Neural crest cell (in vitro differentiated cells): Measurements from ENCODE around the gene ATP1A1. TPM values are rescaled to one million over a fixed set of nuclear protein-coding genes. Genes with fewer than 3 reads are reported as not detected.

ENCODE experiments used
- DNase-seq: peaks from one replicate; pipeline ENCODE4 v3.0.0; 2021; ENCODE audit warnings: low read depth, mixed read lengths, low spot score
- H3K27ac Mint-ChIP-seq: one replicate; pipeline ENCODE4 v1.8.0; 2021; ENCODE audit warnings: mild to moderate bottlenecking, mixed read lengths; ENCODE audit not compliant: unreplicated experiment
- H3K27me3 Mint-ChIP-seq: 2 replicates; pipeline ENCODE4 v1.8.0; 2021; ENCODE audit warnings: low read depth, mild to moderate bottlenecking, mixed read lengths
- H3K36me3 Mint-ChIP-seq: 2 replicates; pipeline ENCODE4 v1.8.0; 2021; ENCODE audit warnings: low read depth, mild to moderate bottlenecking, mixed read lengths
- H3K4me1 Mint-ChIP-seq: 2 replicates; pipeline ENCODE4 v1.8.0; 2021; ENCODE audit warnings: mixed read lengths
- H3K4me3 Mint-ChIP-seq: one replicate; pipeline ENCODE4 v1.8.0; 2021; ENCODE audit warnings: mild to moderate bottlenecking, mixed read lengths
- H3K9me3 Mint-ChIP-seq: 2 replicates; pipeline ENCODE4 v1.8.0; 2021; ENCODE audit warnings: mixed read lengths
- total RNA-seq: library from RNA; stranded (reverse); gene quantifications from 2 replicates; pipeline ENCODE4 v1.2.1, GENCODE V29; 2021
- TF ChIP-seq, protein P1 (sequence below): fragments of 200-600 bp; sonication (generic); conservative IDR thresholded peaks from 2 replicates; pipeline ENCODE4 v1.5.0; 2021; ENCODE audit warnings: antibody characterized with exemption, mild to moderate bottlenecking

Gene ATP1A1
- total RNA-seq, 1 donor from 2014 or later = 176 TPM

DNA sequence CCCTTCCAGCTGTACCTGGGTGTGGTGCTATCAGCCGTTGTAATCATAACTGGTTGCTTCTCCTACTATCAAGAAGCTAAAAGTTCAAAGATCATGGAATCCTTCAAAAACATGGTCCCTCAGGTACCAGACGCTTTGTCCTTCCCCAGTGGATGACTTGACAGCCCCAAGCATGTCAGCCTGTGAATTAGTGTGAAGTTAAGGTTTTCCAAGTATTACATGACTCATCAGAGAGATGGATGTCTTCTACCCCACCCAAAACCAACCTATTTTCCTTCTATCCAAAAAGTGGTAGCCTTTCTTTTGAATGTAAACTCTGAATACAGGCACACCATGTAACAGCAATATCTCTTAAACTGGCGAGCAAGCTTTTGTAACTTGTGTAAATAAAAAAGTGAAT, 15.1 kb downstream of the ATP1A1 start:
- Mint-ChIP-seq H3K4me1 (no peaks in the 10 kb centered on the region), H3K27me3 (no peaks in the 10 kb centered on the region), H3K27ac (no peak overlapping the region), H3K9me3 (no peaks in the 10 kb centered on the region), H3K4me3 (no peak overlapping the region), H3K36me3 (peaks cover 44% of the 10 kb centered on the region)
- TF ChIP-seq, protein P1, sequence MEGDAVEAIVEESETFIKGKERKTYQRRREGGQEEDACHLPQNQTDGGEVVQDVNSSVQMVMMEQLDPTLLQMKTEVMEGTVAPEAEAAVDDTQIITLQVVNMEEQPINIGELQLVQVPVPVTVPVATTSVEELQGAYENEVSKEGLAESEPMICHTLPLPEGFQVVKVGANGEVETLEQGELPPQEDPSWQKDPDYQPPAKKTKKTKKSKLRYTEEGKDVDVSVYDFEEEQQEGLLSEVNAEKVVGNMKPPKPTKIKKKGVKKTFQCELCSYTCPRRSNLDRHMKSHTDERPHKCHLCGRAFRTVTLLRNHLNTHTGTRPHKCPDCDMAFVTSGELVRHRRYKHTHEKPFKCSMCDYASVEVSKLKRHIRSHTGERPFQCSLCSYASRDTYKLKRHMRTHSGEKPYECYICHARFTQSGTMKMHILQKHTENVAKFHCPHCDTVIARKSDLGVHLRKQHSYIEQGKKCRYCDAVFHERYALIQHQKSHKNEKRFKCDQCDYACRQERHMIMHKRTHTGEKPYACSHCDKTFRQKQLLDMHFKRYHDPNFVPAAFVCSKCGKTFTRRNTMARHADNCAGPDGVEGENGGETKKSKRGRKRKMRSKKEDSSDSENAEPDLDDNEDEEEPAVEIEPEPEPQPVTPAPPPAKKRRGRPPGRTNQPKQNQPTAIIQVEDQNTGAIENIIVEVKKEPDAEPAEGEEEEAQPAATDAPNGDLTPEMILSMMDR = no peak
- DNase-seq = no peak

DNA sequence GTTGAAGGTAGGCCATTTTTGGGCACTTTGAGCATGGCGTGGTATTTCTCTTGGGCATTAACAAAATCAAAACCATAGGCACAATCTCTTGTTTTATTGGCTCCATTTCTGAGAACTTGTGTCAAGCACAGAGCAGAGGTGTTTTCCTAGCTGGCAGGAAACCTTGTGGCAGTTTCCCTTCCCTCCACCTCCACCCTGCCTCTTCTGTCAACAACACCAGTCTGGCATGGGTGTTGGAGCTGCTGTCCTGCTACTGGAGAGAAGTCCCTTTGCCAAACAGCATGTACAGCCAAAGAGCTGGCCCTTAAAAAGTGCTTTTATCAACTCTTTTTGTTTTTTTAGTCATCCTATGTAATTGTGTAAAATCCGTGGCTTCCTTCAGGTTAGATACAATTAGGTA, 16.0 kb downstream of the ATP1A1 start:
- H3K27me3 Mint-ChIP-seq = no peaks in the 10 kb centered on the region
- peaks cover 44% of the 10 kb centered on the region for H3K36me3 Mint-ChIP-seq

DNA sequence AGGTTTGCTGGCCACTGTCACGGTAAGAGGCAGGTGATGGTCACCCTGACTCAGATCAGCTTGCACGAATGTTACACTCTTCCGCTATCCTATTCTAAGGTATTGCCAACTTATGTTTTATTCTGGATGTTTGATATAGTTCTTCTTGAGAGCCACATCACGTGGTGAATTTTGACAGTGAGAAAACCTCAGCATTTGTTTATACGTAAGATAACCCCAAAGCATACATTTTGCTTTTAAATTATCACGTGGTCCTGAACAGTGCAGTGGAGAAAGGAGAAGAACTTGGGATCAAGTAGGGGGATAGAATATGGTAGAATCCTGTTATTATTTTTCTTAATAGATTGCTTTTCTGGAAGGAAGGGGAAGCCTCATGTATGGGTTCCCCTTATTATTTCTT, 16.6 kb downstream of the ATP1A1 start:
- Mint-ChIP-seq H3K4me1 (no peaks in the 10 kb centered on the region), H3K36me3 (peaks cover 47% of the 10 kb centered on the region), H3K4me3 (no peak overlapping the region), H3K27me3 (no peaks in the 10 kb centered on the region), H3K9me3 (no peaks in the 10 kb centered on the region), H3K27ac (no peak overlapping the region)
- no peak for DNase-seq
- TF ChIP-seq, protein P1 = no peak

More for the DNA sequence above, 16.0 kb downstream of the ATP1A1 start:
- H3K9me3 Mint-ChIP-seq = no peaks in the 10 kb centered on the region
- TF ChIP-seq, protein P1 = no peak
- no peak for DNase-seq
- H3K4me1 Mint-ChIP-seq = no peaks in the 10 kb centered on the region
- H3K4me3 Mint-ChIP-seq = no peak overlapping the region
- no peak overlapping the region for H3K27ac Mint-ChIP-seq

DNA sequence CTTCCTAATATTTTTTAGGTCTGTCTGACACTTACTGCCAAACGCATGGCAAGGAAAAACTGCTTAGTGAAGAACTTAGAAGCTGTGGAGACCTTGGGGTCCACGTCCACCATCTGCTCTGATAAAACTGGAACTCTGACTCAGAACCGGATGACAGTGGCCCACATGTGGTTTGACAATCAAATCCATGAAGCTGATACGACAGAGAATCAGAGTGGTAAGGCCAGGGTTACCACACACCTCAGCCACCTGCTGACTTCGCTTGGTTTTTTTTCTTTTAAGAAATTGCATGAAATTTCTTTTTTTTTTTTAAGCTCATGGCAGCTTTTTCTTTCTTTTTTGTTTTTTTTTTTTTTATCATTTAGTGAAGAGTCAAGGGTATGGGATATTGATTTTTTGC, 17.2 kb downstream of the ATP1A1 start:
- Mint-ChIP-seq H3K27ac (no peak overlapping the region), H3K4me1 (no peaks in the 10 kb centered on the region), H3K4me3 (no peak overlapping the region), H3K27me3 (no peaks in the 10 kb centered on the region), H3K9me3 (no peaks in the 10 kb centered on the region), H3K36me3 (peaks cover 49% of the 10 kb centered on the region)
- DNase-seq = no peak
- TF ChIP-seq, protein P1 = no peak

DNA sequence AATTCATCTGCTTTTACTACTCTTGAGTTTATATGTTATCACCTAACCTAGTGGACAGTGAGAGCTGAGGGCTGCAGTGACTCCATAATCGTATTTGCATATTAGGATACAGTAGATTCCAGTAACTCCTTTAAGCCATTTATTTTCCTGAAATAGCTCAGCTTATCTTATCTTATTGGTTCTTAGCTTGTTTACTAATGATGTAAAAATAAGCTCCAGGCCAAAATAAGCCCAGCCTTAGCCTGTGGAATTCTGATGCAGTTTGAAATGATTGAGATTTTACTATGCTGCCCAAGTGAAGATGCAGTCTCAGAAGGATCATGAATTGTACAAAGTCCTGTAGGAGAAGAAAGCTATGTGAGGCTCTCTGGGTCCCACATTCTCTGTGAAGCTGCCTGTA, 18.1 kb downstream of the ATP1A1 start:
- TF ChIP-seq, protein P1 = no peak
- Mint-ChIP-seq H3K9me3 (no peaks in the 10 kb centered on the region), H3K36me3 (peaks cover 50% of the 10 kb centered on the region), H3K27me3 (no peaks in the 10 kb centered on the region), H3K27ac (no peak overlapping the region), H3K4me3 (no peak overlapping the region), H3K4me1 (no peaks in the 10 kb centered on the region)
- no peak for DNase-seq
